Hematopoietic multipotent progenitor cell (in vitro differentiated cells): ENCODE data around the gene SSBP3. TPM values are rescaled to one million over a fixed set of nuclear protein-coding genes. Genes with fewer than 3 reads are reported as not detected.

Source experiments
- DNase-seq, 3 donors: peaks; one replicate each; pipeline ENCODE4 v3.0.0-alpha.2; 2011 to 2015; ENCODE audit warnings: low read depth in 2 of 3, low spot score in 2 of 3
- total RNA-seq: library from RNA; depleted of rRNA; stranded (reverse); fragments of >200 nt; gene quantifications from one replicate; pipeline ENCODE4 v1.2.3, GENCODE V29; 2012

The SSBP3 gene
- total RNA-seq, 1 donor = 72.4 TPM

GRCh38 chr1:54312796-54313316 is 93.3 kb downstream of the SSBP3 start:
- no peak for DNase-seq

- DNase-seq = no peak
Observed at GRCh38 chr1:54311506-54311905, 94.7 kb downstream of the SSBP3 start.

- DNase-seq = peak in 1 of 3 donors; percentile 26
Observed at GRCh38 chr1:54310439-54311328, 95.5 kb downstream of the SSBP3 start.

GRCh38 chr1:54309631-54310366 is 96.4 kb downstream of the SSBP3 start:
- no peak for DNase-seq

GRCh38 chr1:54307305-54307704 is 98.9 kb downstream of the SSBP3 start:
- DNase-seq = no peak

GRCh38 chr1:54305906-54306514 is 100.2 kb downstream of the SSBP3 start:
- DNase-seq = no peak

GRCh38 chr1:54304518-54304917 is 101.7 kb downstream of the SSBP3 start:
- DNase-seq = no peak

GRCh38 chr1:54302951-54303843 is 103.0 kb downstream of the SSBP3 start:
- DNase-seq = no peak

- DNase-seq = no peak
Observed at GRCh38 chr1:54302549-54302948, 103.6 kb downstream of the SSBP3 start.

- DNase-seq = no peak
Observed at GRCh38 chr1:54301497-54301896, 104.7 kb downstream of the SSBP3 start.

- DNase-seq = no peak
Observed at GRCh38 chr1:54300401-54300800, 105.8 kb downstream of the SSBP3 start.

GRCh38 chr1:54299037-54299436 is 107.2 kb downstream of the SSBP3 start:
- DNase-seq = no peak

- DNase-seq = peak in 2 of 3 donors; percentile 13 to 29
Observed at GRCh38 chr1:54298284-54299033, 107.7 kb downstream of the SSBP3 start.

GRCh38 chr1:54297596-54298283 is 108.5 kb downstream of the SSBP3 start:
- no peak for DNase-seq

GRCh38 chr1:54296666-54297065 is 109.5 kb downstream of the SSBP3 start:
- no peak for DNase-seq

GRCh38 chr1:54294887-54295286 is 111.3 kb downstream of the SSBP3 start:
- DNase-seq = no peak

- no peak for DNase-seq
Observed at GRCh38 chr1:54292002-54292911, 113.9 kb downstream of the SSBP3 start.
